Body of pancreas (tissue), 4 donors: ENCODE results near the gene GSTA2.

Source experiments
- CTCF ChIP-seq, 7 experiments: fragments of 450-650 bp in 4 of 7; fragments of 200-600 bp in 3 of 7; sonication (generic) in 3 of 7; IDR thresholded peaks; one replicate each; pipeline ENCODE4 v1.5.1; 2016 to 2019; ENCODE audit warnings: antibody characterized with exemption in 7 of 7
- POLR2A ChIP-seq, 3 donors: fragments of 450-650 bp; IDR thresholded peaks; one replicate each; pipeline ENCODE4 v1.6.1; 2016; ENCODE audit warnings: antibody characterized with exemption in 3 of 3, mild to moderate bottlenecking in 2 of 3

DNA sequence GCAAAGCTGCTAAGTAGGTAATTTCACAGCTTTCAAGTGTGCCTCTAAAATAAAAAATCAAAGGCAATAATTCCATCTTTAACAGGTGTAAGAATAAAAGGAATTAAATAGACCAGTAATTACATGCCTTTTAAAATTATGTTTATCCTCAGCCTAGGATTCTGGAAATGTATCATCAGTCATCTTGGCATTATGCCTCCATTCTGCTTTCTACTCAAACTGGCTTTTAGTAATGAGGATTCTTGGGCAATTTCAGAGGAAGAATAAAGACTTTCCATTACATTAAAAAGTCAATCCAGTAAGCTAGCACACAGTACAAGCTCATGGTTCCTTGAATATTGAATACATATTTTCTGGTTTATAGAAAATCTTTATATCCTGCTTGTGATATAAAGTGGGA, 44.7 kb downstream of the GSTA2 start:
- TF ChIP-seq POLR2A (IDR thresholded peaks at IDR 0.05) (no peak), CTCF (IDR thresholded peaks at IDR 0.05) (no peak)
